IPS-NIHi11 (cell line): ENCODE measurements around the gene IPPK.

ENCODE experiments used
- DNase-seq: peaks from one replicate; pipeline ENCODE4 v3.0.0; 2012; ENCODE audit warnings: mixed read lengths, low spot score

The IPPK gene

GRCh38 chr9:92669890-92670708, at the start of gene IPPK:
Gene IPPK (minus strand): TSS chr9:92670131. CDS start chr9:92669988, 143 bp downstream.
- peak; percentile 100 for DNase-seq

- no peak for DNase-seq
These were observed 49.2 kb upstream of the IPPK start for GRCh38 chr9:92719028-92719647.

GRCh38 chr9:92718086-92719001, 48.4 kb upstream of the IPPK start:
- DNase-seq: peak; percentile 14

GRCh38 chr9:92717201-92718085, 47.5 kb upstream of the IPPK start:
- DNase-seq: no peak

- DNase-seq: peak; percentile 93
These were observed 46.6 kb upstream of the IPPK start for GRCh38 chr9:92716557-92716956.

- DNase-seq: no peak
These were observed 45.7 kb upstream of the IPPK start for GRCh38 chr9:92715488-92716231.

GRCh38 chr9:92714787-92715487, 45.0 kb upstream of the IPPK start:
- peak; percentile 2 for DNase-seq

- DNase-seq: no peak
These were observed 44.1 kb upstream of the IPPK start for GRCh38 chr9:92714016-92714415.

GRCh38 chr9:92713528-92713927, 43.6 kb upstream of the IPPK start:
- no peak for DNase-seq

GRCh38 chr9:92712767-92713166, 42.8 kb upstream of the IPPK start:
- DNase-seq: no peak

- DNase-seq: no peak
These were observed 41.9 kb upstream of the IPPK start for GRCh38 chr9:92711844-92712243.

- DNase-seq: no peak
These were observed 41.2 kb upstream of the IPPK start for GRCh38 chr9:92711146-92711545.

- no peak for DNase-seq
These were observed 40.4 kb upstream of the IPPK start for GRCh38 chr9:92710368-92710767.

- no peak for DNase-seq
These were observed 40.0 kb upstream of the IPPK start for GRCh38 chr9:92709954-92710353.

- DNase-seq: no peak
These were observed 39.3 kb upstream of the IPPK start for GRCh38 chr9:92709240-92709639.

- no peak for DNase-seq
These were observed 37.6 kb upstream of the IPPK start for GRCh38 chr9:92707530-92707929.

GRCh38 chr9:92706218-92706940, 36.4 kb upstream of the IPPK start:
- peak; percentile 66 for DNase-seq

GRCh38 chr9:92704528-92704927, 34.6 kb upstream of the IPPK start:
- no peak for DNase-seq

- no peak for DNase-seq
These were observed 26.7 kb upstream of the IPPK start for GRCh38 chr9:92696619-92697018.
